HG03095 (cell line): Measurements from ENCODE around the gene HAX1.
"Not testable (repeated sequence)": the region's sequence is repeated elsewhere in the genome, so short reads cannot be mapped to it uniquely, and the experiment has no call there.

Source experiments
- ATAC-seq: cut with Tn5 transposase; IDR thresholded peaks from one replicate; pipeline ENCODE4 v1.9.1; 2021; ENCODE audit warnings: moderate library complexity; ENCODE audit not compliant: unreplicated experiment

The HAX1 gene

GRCh38 chr1:154272999-154273563, 652 bp downstream of the HAX1 start:
- no peak for ATAC-seq

- no peak for ATAC-seq
Measured at GRCh38 chr1:154276797-154277196, 4.4 kb downstream of the HAX1 start.

DNA sequence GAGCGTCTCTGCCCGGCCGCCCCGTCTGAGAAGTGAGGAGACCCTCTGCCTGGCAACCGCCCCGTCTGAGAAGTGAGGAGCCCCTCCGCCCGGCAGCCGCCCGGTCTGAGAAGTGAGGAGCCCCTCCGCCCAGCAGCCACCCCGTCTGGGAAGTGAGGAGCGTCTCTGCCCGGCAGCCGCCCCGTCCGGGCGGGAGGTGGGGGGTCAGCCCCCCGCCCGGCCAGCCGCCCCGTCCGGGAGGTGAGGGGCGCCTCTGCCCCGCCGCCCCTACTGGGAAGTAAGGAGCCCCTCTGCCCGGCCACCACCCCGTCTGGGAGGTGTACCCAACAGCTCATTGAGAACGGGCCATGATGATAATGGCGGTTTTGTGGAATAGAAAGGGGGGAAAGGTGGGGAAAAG, 15.2 kb downstream of the HAX1 start:
- not testable (repeated sequence) for ATAC-seq

DNA sequence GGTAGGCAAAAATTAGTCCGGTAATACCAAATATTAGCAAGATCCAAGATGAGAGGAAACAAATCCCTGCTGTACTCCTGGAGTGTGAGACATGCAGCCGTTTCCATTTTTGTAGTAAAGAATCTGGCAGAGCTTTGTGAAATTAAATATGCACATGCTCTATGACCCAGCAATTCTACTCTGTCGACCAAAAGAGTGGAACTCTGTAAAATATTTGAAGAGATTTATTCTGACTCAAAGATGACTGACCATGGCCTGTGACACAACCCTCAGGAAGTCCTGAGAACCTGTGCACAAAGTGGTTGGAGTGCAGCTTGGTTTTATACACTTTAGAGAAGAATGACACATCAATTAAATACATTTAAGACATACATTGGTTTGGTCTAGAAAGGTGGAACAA, 16.2 kb downstream of the HAX1 start:
- ATAC-seq: no peak

DNA sequence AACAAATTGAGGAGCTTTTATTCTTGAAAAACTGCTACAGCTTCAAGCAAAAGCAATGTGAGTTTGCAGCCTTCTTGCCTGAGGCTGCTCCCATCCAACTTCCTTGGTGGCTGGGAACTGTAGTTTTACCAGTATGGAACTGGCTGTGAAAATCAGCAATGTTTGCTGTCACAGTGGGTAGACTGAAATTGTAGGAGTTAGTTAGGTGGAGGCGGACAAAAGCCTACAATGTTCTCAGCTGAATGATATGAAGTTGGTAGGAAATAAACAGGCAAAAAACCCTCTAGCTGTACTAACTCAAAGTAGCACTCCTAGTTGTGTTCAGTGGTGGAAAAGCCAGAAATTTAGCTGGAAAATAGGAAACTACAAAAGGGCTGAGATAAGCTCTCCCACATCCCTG, 18.5 kb downstream of the HAX1 start:
- no peak for ATAC-seq

DNA sequence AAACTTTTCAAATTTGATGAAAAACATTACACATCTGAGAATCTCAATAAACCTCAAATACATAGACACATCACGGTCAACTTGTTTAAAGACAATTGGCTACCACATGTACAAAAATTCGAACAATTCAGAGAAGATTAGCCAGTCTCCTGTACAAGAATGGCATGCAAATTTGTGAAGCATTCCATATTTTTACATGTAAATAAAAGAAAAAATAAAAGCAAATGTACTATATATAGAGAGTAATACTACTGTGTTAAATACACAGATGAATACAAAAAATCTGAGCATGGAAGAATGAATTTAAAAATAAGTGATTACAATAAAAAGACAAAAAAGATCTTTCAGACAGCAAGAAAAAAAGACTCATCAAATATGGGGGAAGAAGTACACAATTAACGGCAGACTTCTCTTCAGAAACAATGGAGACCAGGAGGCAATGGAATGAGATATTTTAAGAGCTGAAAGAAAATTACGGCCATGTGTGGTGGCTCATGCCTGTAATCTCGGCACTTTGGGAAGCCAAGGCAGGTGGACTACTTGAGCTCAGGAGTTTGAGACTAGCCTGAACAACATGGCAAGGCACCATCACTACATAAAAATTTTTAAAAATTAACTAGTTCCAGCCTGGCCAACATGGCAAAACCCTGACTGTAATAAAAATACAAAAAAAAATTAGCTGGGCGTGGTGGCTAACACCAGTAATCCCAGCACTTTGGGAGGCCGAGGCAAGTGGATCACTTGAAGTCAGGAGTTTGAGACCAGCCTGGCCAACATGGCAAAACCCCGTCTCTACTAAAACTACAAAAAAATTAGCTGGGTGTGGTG, 23.2 kb downstream of the HAX1 start:
- ATAC-seq: no peak

DNA sequence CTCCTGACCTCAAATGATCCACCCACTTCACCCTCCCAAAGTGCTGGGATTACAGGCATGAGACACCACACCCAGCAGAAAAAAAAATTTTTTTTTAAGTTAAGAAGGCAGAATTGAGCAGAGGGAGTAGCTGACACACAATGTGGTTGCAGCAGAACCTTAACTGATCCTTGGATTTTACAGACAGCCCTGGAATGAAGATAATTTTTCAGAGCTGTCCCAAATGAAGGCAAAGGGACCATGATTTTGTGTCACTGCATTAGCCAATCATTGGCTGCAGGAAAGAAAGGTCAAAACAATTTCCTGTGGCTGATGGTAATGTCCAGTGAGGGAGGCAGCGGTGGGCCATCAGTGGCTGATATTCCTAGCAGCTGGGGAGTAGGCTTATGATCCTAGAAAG, 29.2 kb downstream of the HAX1 start:
- ATAC-seq: no peak

DNA sequence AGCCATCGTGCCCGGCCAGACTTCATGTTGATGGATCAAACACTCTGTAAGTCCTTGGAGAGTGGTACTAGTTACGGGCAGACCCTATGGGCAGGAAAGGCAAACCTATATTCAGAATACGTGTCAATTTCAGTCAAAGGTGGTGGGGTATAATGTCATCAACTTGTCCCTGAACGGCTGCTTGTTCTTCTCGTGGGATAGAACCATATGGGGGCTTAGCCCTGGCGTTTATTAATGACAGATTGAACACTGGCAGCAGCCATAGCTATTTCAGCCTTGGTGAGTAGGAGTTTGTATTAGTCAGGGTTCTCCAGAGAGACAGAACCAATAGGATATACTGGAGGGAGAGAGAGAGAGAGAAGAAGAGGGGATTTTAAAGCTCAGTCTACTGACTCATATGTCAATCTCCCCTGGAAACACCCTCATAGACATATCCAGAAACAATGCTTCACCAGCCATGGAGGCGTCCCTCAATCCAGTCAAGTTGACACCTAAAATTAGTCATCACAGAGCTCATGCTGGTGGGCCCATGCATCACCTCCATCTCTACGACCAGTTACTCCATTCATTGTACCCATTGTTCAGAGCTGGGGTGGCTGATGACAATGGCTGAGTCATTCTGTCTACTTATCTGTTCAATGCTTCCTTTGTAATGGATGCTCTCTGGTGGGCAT, 32.4 kb downstream of the HAX1 start:
- no peak for ATAC-seq

GRCh38 chr1:154306151-154306550, 33.7 kb downstream of the HAX1 start:
- no peak for ATAC-seq

DNA sequence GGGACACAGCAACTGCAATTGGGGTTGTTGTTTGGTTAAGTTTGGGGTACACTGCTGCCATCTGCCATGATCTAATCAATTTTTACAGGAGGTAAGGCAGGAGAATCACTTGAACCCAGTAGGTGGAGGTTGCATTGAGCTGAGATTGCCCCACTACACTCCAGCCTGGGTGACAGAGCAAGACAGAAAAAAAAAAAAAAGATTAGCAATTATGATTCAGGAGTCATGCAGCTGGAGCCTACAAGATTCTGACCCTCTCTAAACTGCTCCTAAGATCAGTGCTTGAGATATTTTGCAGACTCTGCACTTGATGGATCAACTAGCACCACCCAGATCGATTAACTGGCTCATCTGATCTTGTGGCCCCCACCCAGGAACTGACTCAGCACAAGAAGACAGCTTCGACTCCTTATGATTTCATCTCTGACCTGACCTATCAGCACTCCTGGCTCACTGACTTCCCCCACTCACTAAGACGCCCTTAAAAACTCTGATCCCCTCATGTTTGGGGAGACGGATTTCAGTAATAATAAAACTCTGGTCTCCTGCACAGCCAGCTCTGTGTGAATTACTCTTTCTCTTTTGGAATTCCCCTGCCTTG, 35.3 kb downstream of the HAX1 start:
- not testable (repeated sequence) for ATAC-seq

- not testable (repeated sequence) for ATAC-seq
Measured at GRCh38 chr1:154309136-154309535, 36.7 kb downstream of the HAX1 start.

DNA sequence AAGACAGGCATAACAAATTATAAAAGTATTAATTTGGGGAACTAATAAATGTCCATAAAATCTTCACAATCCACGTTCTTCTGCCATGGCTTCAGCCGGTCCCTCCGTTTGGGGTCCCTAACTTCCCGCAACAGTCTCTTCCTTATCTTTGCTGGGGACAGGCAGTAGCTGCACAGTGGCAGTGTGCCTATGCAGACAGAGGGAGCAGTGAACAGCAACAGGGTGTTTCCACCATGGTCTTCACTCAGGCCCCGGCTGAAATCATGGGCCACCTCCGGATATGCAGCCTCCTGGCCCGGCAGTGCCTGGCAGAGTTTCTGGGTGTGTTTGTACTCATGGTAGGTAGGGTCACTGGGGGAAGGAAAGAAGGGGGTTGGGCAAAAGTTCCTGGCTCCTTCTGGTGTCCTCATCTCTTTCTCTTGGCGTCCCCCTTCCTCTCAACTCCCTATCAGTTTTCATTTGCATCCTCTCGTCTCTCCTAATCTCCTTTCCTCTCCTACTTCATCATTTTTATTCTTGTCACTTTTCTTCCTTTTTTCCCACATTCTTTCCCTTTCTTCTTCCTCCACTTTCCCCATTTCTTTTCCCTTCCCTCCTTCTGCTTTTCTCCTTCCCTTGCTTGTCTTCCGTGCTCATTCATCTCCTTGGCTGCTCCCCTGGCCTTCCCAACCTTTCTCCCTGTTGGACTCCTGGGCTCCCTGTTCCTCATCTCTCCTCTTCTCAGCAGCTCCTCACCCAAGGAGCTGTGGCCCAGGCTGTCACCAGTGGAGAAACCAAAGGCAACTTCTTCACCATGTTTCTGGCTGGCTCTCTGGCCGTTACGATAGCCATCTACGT, 40.0 kb downstream of the HAX1 start:
- not testable (repeated sequence) for ATAC-seq

GRCh38 chr1:154313066-154313356, 40.6 kb downstream of the HAX1 start:
- ATAC-seq: no peak

- ATAC-seq: not testable (repeated sequence)
Measured at GRCh38 chr1:154314226-154314625, 41.8 kb downstream of the HAX1 start.

DNA sequence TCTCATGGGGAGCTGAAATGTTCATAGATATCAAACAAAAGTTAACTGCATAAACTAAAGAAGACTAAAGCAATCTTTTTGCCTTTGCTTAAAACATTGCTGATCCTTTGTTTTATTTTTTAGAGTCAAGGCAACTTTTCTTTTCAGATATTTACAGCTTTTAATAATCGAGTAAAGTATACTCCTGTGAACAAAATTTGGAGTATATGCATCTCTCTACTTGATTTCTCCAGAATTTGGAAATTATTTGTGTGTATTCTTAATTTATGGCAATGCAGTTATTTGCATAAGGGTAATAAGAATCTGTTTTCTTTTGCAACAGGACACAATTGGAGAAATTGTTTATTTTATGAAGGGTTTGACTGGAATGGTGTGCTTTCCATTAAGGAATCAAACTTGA, 44.3 kb downstream of the HAX1 start:
- no peak for ATAC-seq

DNA sequence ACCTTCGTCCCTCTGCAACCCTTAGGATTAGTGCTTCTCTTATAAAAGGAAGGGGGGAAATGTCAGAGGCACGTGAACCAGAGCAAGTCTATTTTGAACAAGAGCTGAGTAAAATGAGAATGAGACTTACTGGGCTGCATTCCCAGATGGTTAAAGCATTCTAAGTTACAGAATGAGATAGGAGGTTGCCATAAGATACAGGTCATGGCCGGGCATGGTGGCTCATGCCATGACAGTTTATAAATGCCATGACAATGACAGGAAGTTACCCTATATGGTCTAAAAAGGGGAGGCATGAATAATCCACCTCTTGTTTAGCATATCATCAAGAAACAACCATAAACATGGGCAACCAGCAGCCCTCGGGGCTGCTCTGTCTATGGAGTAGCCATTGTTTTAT, 46.0 kb downstream of the HAX1 start:
- ATAC-seq: no peak

- no peak for ATAC-seq
Measured at GRCh38 chr1:154320882-154321608, 48.6 kb downstream of the HAX1 start, which contains the start of gene AQP10. TSS of gene AQP10 (plus strand) at chr1:154321093. CDS start at chr1:154321156, 63 bp downstream.

- not testable (repeated sequence) for ATAC-seq
Measured at GRCh38 chr1:154321609-154321934, 49.1 kb downstream of the HAX1 start.

GRCh38 chr1:154323493-154323892, 51.1 kb downstream of the HAX1 start:
- no peak for ATAC-seq

DNA sequence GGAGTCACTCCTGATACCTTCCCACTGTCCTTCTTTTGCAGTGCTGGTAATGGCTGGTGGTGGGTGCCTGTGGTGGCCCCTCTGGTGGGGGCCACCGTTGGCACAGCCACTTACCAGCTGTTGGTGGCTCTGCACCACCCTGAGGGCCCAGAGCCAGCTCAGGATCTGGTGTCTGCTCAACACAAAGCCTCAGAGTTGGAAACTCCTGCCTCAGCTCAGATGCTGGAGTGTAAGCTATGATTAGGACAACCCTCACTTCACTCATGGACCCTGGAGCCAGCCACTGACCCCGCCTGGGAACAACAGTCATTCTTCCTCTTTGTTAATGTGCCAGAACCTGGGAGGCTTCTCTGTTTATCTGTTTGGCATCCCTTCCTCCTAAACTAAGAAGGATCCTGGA, 51.8 kb downstream of the HAX1 start:
- no peak for ATAC-seq
